WTC11 (cell line): ENCODE measurements around the gene TRAP1. TPM values are rescaled to one million over a fixed set of nuclear protein-coding genes. Genes with fewer than 3 reads are reported as not detected.

ENCODE experiments used
- ATAC-seq: fragments of 200-7000 bp; cut with Tn5 transposase; 2 replicates; pipeline ENCODE4 v1.10.0; 2021; ENCODE audit warnings: mild to moderate bottlenecking, moderate library complexity
- CTCF ChIA-PET: fragments of 300-600 bp; sonication (Branson Sonifier 250); formaldehyde crosslinking; loops from one replicate; lab custom pipeline; 2021; ENCODE audit warnings: antibody characterized with exemption; lab: Charles Lee
- POLR2A ChIA-PET: fragments of 350-600 bp; sonication (Branson Sonifier 250); formaldehyde crosslinking; loops from one replicate; lab custom pipeline; 2021; ENCODE audit warnings: antibody characterized with exemption; lab: Charles Lee
- DNase-seq: peaks from one replicate; pipeline ENCODE4 v3.0.0; 2021; ENCODE audit warnings: low spot score
- H3K27ac Mint-ChIP-seq: 2 replicates; pipeline ENCODE4 v1.8.0; 2021; ENCODE audit warnings: mixed read lengths
- H3K27me3 Mint-ChIP-seq: 2 replicates; pipeline ENCODE4 v1.8.0; 2021; ENCODE audit warnings: low read depth, mild to moderate bottlenecking, moderate library complexity, mixed read lengths
- H3K36me3 Mint-ChIP-seq: 2 replicates; pipeline ENCODE4 v1.8.0; 2021; ENCODE audit warnings: mixed read lengths
- H3K4me1 Mint-ChIP-seq: 2 replicates; pipeline ENCODE4 v1.8.0; 2022; ENCODE audit warnings: mixed read lengths
- H3K4me3 Mint-ChIP-seq: 2 replicates; pipeline ENCODE4 v1.8.0; 2021; ENCODE audit warnings: mild to moderate bottlenecking, moderate library complexity, mixed read lengths
- H3K9me3 Mint-ChIP-seq: 2 replicates; pipeline ENCODE4 v1.8.0; 2021; ENCODE audit warnings: mixed read lengths
- ATF1 ChIP-seq: sonication (generic); formaldehyde crosslinking; IDR thresholded peaks from 2 replicates; pipeline ENCODE4 v1.8.1; 2023; ENCODE audit warnings: mild to moderate bottlenecking, moderate library complexity, missing genetic modification reagents
- CREB1 ChIP-seq: sonication (generic); formaldehyde crosslinking; IDR thresholded peaks from 2 replicates; pipeline ENCODE4 v1.8.0; 2023; ENCODE audit warnings: mild to moderate bottlenecking, missing genetic modification reagents
- E2F1 ChIP-seq: sonication (generic); formaldehyde crosslinking; IDR thresholded peaks from 2 replicates; pipeline ENCODE4 v1.8.0; 2022; ENCODE audit warnings: mild to moderate bottlenecking, missing genetic modification reagents
- EMX1 ChIP-seq: fragments of 250-450 bp; sonication (Bioruptor Pico); IDR thresholded peaks from 2 replicates; pipeline ENCODE4 v1.8.0; 2021; ENCODE audit warnings: mild to moderate bottlenecking
- ETV6 ChIP-seq: sonication (generic); formaldehyde crosslinking; IDR thresholded peaks from 2 replicates; pipeline ENCODE4 v1.8.1; 2022; ENCODE audit warnings: mild to moderate bottlenecking, missing genetic modification reagents
- FOXP4 ChIP-seq: sonication (generic); formaldehyde crosslinking; IDR thresholded peaks from 2 replicates; pipeline ENCODE4 v1.8.0; 2022; ENCODE audit warnings: mild to moderate bottlenecking, missing genetic modification reagents
- GTF2I ChIP-seq: fragments of 250-450 bp; sonication (Bioruptor Pico); conservative IDR thresholded peaks from 2 replicates; pipeline ENCODE4 v1.4.0; 2021; ENCODE audit warnings: mild to moderate bottlenecking
- HMGXB4 ChIP-seq: sonication (generic); formaldehyde crosslinking; IDR thresholded peaks from 2 replicates; pipeline ENCODE4 v1.8.1; 2023; ENCODE audit warnings: mild to moderate bottlenecking, moderate library complexity, missing genetic modification reagents
- IRF2 ChIP-seq: sonication (generic); formaldehyde crosslinking; IDR thresholded peaks from 2 replicates; pipeline ENCODE4 v1.8.0; 2022; ENCODE audit warnings: low read depth, missing genetic modification reagents, borderline replicate concordance
- MYBL2 ChIP-seq: sonication (generic); formaldehyde crosslinking; IDR thresholded peaks from 2 replicates; pipeline ENCODE4 v1.8.1; 2023; ENCODE audit warnings: mild to moderate bottlenecking, moderate library complexity, missing genetic modification reagents
- NR1H2 ChIP-seq: sonication (generic); formaldehyde crosslinking; IDR thresholded peaks from 2 replicates; pipeline ENCODE4 v1.9.0; 2021; ENCODE audit warnings: mild to moderate bottlenecking, moderate library complexity, missing genetic modification reagents
- TCF7 ChIP-seq: sonication (generic); formaldehyde crosslinking; IDR thresholded peaks from 2 replicates; pipeline ENCODE4 v1.8.0; 2022; ENCODE audit warnings: mild to moderate bottlenecking, low read depth, missing genetic modification reagents, moderate library complexity
- TP53 ChIP-seq: sonication (generic); formaldehyde crosslinking; IDR thresholded peaks from 2 replicates; pipeline ENCODE4 v1.8.1; 2023; ENCODE audit warnings: mild to moderate bottlenecking, missing genetic modification reagents
- ZBTB43 ChIP-seq: sonication (generic); formaldehyde crosslinking; IDR thresholded peaks from 2 replicates; pipeline ENCODE4 v1.8.1; 2023; ENCODE audit warnings: mild to moderate bottlenecking, missing genetic modification reagents
- ZNF138 ChIP-seq: sonication (generic); formaldehyde crosslinking; conservative IDR thresholded peaks from 2 replicates; pipeline ENCODE4 v1.8.1; 2022; ENCODE audit warnings: mild to moderate bottlenecking, moderate library complexity, missing genetic modification reagents
- ZNF425 ChIP-seq: fragments of 250-450 bp; sonication (Bioruptor Pico); conservative IDR thresholded peaks from 2 replicates; pipeline ENCODE4 v1.9.0; 2021; ENCODE audit warnings: mild to moderate bottlenecking
- ZSCAN18 ChIP-seq: fragments of 250-450 bp; sonication (Bioruptor Pico); IDR thresholded peaks from 2 replicates; pipeline ENCODE4 v2.1.2; 2022; ENCODE audit warnings: mild to moderate bottlenecking, moderate library complexity
- total RNA-seq: library from RNA; stranded (reverse); gene quantifications from 3 replicates; pipeline ENCODE4 v1.2.3, GENCODE V29; 2021
- TF ChIP-seq, protein P1 (sequence below): sonication (generic); formaldehyde crosslinking; IDR thresholded peaks from 2 replicates; pipeline ENCODE4 v1.8.0; 2023; ENCODE audit warnings: mild to moderate bottlenecking, missing genetic modification reagents

Gene TRAP1
- total RNA-seq, 1 experiment from 2014 or later = 285 TPM

- Mint-ChIP-seq H3K4me3 (no peak overlapping the region), H3K36me3 (peaks cover 42% of the 10 kb centered on the region), H3K9me3 (no peaks in the 10 kb centered on the region), H3K4me1 (no peaks in the 10 kb centered on the region), H3K27ac (no peak overlapping the region), H3K27me3 (no peaks in the 10 kb centered on the region)
- no peak for DNase-seq
- CTCF ChIA-PET = no interaction called here
- ATAC-seq = no peak
- POLR2A ChIA-PET = no interaction called here
- TF ChIP-seq FOXP4 (CRISPR knock-in tag) (no peak), ETV6 (CRISPR knock-in tag) (no peak), HMGXB4 (CRISPR knock-in tag) (no peak), TP53 (CRISPR knock-in tag) (no peak), NR1H2 (CRISPR knock-in tag) (no peak), ZSCAN18 (CRISPR knock-in tag) (no peak), IRF2 (CRISPR knock-in tag) (no peak), CREB1 (CRISPR knock-in tag) (no peak), TCF7 (CRISPR knock-in tag) (no peak), ZNF138 (no peak), MYBL2 (no peak), EMX1 (CRISPR knock-in tag) (no peak), ZBTB43 (no peak), GTF2I (CRISPR knock-in tag) (no peak), ATF1 (CRISPR knock-in tag) (no peak)
- TF ChIP-seq, protein P1, sequence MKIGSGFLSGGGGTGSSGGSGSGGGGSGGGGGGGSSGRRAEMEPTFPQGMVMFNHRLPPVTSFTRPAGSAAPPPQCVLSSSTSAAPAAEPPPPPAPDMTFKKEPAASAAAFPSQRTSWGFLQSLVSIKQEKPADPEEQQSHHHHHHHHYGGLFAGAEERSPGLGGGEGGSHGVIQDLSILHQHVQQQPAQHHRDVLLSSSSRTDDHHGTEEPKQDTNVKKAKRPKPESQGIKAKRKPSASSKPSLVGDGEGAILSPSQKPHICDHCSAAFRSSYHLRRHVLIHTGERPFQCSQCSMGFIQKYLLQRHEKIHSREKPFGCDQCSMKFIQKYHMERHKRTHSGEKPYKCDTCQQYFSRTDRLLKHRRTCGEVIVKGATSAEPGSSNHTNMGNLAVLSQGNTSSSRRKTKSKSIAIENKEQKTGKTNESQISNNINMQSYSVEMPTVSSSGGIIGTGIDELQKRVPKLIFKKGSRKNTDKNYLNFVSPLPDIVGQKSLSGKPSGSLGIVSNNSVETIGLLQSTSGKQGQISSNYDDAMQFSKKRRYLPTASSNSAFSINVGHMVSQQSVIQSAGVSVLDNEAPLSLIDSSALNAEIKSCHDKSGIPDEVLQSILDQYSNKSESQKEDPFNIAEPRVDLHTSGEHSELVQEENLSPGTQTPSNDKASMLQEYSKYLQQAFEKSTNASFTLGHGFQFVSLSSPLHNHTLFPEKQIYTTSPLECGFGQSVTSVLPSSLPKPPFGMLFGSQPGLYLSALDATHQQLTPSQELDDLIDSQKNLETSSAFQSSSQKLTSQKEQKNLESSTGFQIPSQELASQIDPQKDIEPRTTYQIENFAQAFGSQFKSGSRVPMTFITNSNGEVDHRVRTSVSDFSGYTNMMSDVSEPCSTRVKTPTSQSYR = no peak
Measured at GRCh38 chr16:3754772-3755171, 37.4 kb upstream of the TRAP1 start.

- Mint-ChIP-seq H3K27ac (0 out of 2 replicates have a peak overlapping the region, but pooled peaks have one; percentile 27), H3K4me3 (no peak overlapping the region), H3K27me3 (no peaks in the 10 kb centered on the region), H3K36me3 (peaks cover 45% of the 10 kb centered on the region), H3K9me3 (no peaks in the 10 kb centered on the region), H3K4me1 (no peaks in the 10 kb centered on the region)
- POLR2A ChIA-PET = no interaction called here
- ATAC-seq (no peak), DNase-seq (no peak)
- CTCF ChIA-PET = no interaction called here
- TF ChIP-seq ZNF425 (CRISPR knock-in tag) = no peak
- TF ChIP-seq E2F1 (CRISPR knock-in tag) = no peak
Measured at GRCh38 chr16:3754081-3754703, 36.9 kb upstream of the TRAP1 start.
